IMR-90 (cell line): ENCODE results near the gene ST3GAL4. TPM values are rescaled to one million over a fixed set of nuclear protein-coding genes. Genes with fewer than 3 reads are reported as not detected.

Source experiments
- ATAC-seq: fragments of 200-7000 bp; cut with Tn5 transposase; 2 replicates; pipeline ENCODE4 v1.9.1; 2020; ENCODE audit warnings: low read depth, mild to moderate bottlenecking, moderate library complexity
- BruUV-seq: library from RNA; stranded (reverse); fragments of 400-500 nt; replicated peaks from 2 replicates; lab custom pipeline; 2021; lab: Mats Ljungman, UMichigan
- CTCF ChIA-PET: fragments of 300-600 bp; formaldehyde crosslinking; extraction: SDS; loops from one replicate; lab custom pipeline; 2021; ENCODE audit warnings: antibody characterized with exemption; lab: Yijun Ruan, JAX
- POLR2A ChIA-PET: fragments of 300-600 bp; sonication (Branson Sonifier 250); formaldehyde crosslinking; loops from one replicate; lab custom pipeline; 2022; ENCODE audit warnings: antibody characterized with exemption; ENCODE audit not compliant: unreplicated experiment; lab: Charles Lee
- DNase-seq: peaks from one replicate; pipeline ENCODE4 v3.0.0; 2013
- H2AFZ ChIP-seq: replicated peaks from 2 replicates; pipeline ENCODE3; 2013; ENCODE audit warnings: low read length, mild to moderate bottlenecking; ENCODE audit not compliant: poor library complexity
- H2AK5ac ChIP-seq: 2 replicates; pipeline ENCODE4 v1.6.1; 2013; ENCODE audit warnings: low read depth, low read length, inconsistent platforms
- H2AK9ac ChIP-seq: replicated peaks from 2 replicates; pipeline ENCODE3; 2013; ENCODE audit warnings: mild to moderate bottlenecking, low read depth, low read length, moderate library complexity; ENCODE audit not compliant: poor library complexity
- H2BK120ac ChIP-seq: 2 replicates; pipeline ENCODE4 v1.6.1; 2013; ENCODE audit warnings: low read depth, low read length, inconsistent platforms
- H2BK15ac ChIP-seq: 3 replicates; pipeline ENCODE4 v1.6.1; 2013; ENCODE audit warnings: low read depth, low read length, inconsistent platforms
- H2BK20ac ChIP-seq: 2 replicates; pipeline ENCODE4 v1.6.1; 2013; ENCODE audit warnings: low read depth, mild to moderate bottlenecking, inconsistent platforms, low read length, moderate library complexity
- H2BK5ac ChIP-seq: 2 replicates; pipeline ENCODE4 v1.6.1; 2013; ENCODE audit warnings: mild to moderate bottlenecking, low read depth, low read length, inconsistent platforms; ENCODE audit not compliant: poor library complexity, severe bottlenecking
- H3K14ac ChIP-seq: replicated peaks from 2 replicates; pipeline ENCODE4 v1.6.1; 2013; ENCODE audit warnings: low read depth, low read length, inconsistent platforms
- H3K18ac ChIP-seq: 2 replicates; pipeline ENCODE4 v1.6.1; 2013; ENCODE audit warnings: low read depth, low read length, control low read depth
- H3K23ac ChIP-seq: 2 replicates; pipeline ENCODE4 v1.6.1; 2013; ENCODE audit warnings: low read depth, low read length, inconsistent platforms
- H3K27ac ChIP-seq: 2 replicates; pipeline ENCODE4 v1.5.1; 2013; ENCODE audit warnings: mild to moderate bottlenecking, control low read depth, low read length; ENCODE audit not compliant: insufficient read depth
- H3K27me3 ChIP-seq: 2 replicates; pipeline ENCODE4 v1.6.1; 2013; ENCODE audit warnings: low read length; ENCODE audit not compliant: control insufficient read depth, insufficient read depth
- H3K36me3 ChIP-seq: 2 replicates; pipeline ENCODE4 v1.6.1; 2013; ENCODE audit warnings: low read length, mixed read lengths; ENCODE audit not compliant: control insufficient read depth, insufficient read depth
- H3K4ac ChIP-seq: 2 replicates; pipeline ENCODE4 v1.6.1; 2013; ENCODE audit warnings: low read depth, low read length, inconsistent platforms
- H3K4me1 ChIP-seq: 2 replicates; pipeline ENCODE4 v1.6.1; 2013; ENCODE audit warnings: low read length, mixed read lengths; ENCODE audit not compliant: control insufficient read depth, insufficient read depth
- H3K4me2 ChIP-seq: 2 replicates; pipeline ENCODE4 v1.6.1; 2013; ENCODE audit warnings: low read depth, mild to moderate bottlenecking, control low read depth, low read length, moderate library complexity
- H3K4me3 ChIP-seq: 2 replicates; pipeline ENCODE4 v1.5.1; 2013; ENCODE audit warnings: low read depth, mild to moderate bottlenecking, control low read depth, low read length, moderate library complexity; ENCODE audit not compliant: insufficient read depth
- H3K56ac ChIP-seq: 2 replicates; pipeline ENCODE4 v1.6.1; 2013; ENCODE audit warnings: low read length, inconsistent platforms; ENCODE audit not compliant: insufficient read depth; ENCODE audit errors: extremely low read depth
- H3K79me1 ChIP-seq, 2 experiments: 2 replicates each; pipeline ENCODE4 v1.6.1; 2013; ENCODE audit warnings: low read length in 2 of 2, inconsistent platforms in 1 of 2, low read depth in 1 of 2
- H3K9ac ChIP-seq: 2 replicates; pipeline ENCODE4 v1.6.1; 2013; ENCODE audit warnings: low read depth, low read length, control low read depth
- H3K9me1 ChIP-seq: 2 replicates; pipeline ENCODE4 v1.6.1; 2013; ENCODE audit warnings: low read length, inconsistent platforms; ENCODE audit not compliant: insufficient read depth
- H3K9me3 ChIP-seq: 2 replicates; pipeline ENCODE4 v1.6.1; 2013; ENCODE audit warnings: low read length; ENCODE audit not compliant: control insufficient read depth, insufficient read depth
- H4K20me1 ChIP-seq: 2 replicates; pipeline ENCODE4 v1.6.1; 2013; ENCODE audit warnings: low read length, inconsistent platforms; ENCODE audit not compliant: insufficient read depth
- H4K5ac ChIP-seq: 2 replicates; pipeline ENCODE4 v1.6.1; 2013; ENCODE audit warnings: mild to moderate bottlenecking, low read depth, low read length, control low read depth
- H4K8ac ChIP-seq, 2 experiments: 2 replicates each; pipeline ENCODE4 v1.6.1; 2013; ENCODE audit warnings: low read depth in 2 of 2, low read length in 2 of 2, control low read depth in 1 of 2, inconsistent platforms in 1 of 2
- H4K91ac ChIP-seq: 2 replicates; pipeline ENCODE4 v1.6.1; 2013; ENCODE audit warnings: low read depth, low read length, inconsistent platforms; ENCODE audit not compliant: insufficient read depth
- BHLHE40 ChIP-seq: fragments of 150-350 bp; IDR thresholded peaks from 2 replicates; pipeline ENCODE4 v1.6.1; 2016; ENCODE audit warnings: mild to moderate bottlenecking, low read depth, low read length
- CTCF ChIP-seq: conservative IDR thresholded peaks from 2 replicates; pipeline ENCODE4 v1.5.1; 2012; ENCODE audit warnings: mild to moderate bottlenecking, low read depth, low read length, improper control_type of control experiment
- FOS ChIP-seq: fragments of 150-350 bp; IDR thresholded peaks from 2 replicates; pipeline ENCODE4 v1.6.1; 2016; ENCODE audit warnings: low read depth, low read length
- MAFK ChIP-seq: IDR thresholded peaks from 2 replicates; pipeline ENCODE4 v1.6.1; 2012; ENCODE audit warnings: low read depth, low read length, improper control_type of control experiment
- MAZ ChIP-seq: IDR thresholded peaks from 2 replicates; pipeline ENCODE4 v1.6.1; 2012; ENCODE audit warnings: low read depth, mild to moderate bottlenecking, low read length, improper control_type of control experiment, moderate library complexity, borderline replicate concordance
- NFE2L2 ChIP-seq: fragments of 150-350 bp; IDR thresholded peaks from 2 replicates; pipeline ENCODE4 v1.6.1; 2016; ENCODE audit warnings: low read depth, mild to moderate bottlenecking, low read length
- POLR2A ChIP-seq: IDR thresholded peaks from 2 replicates; pipeline ENCODE4 v1.6.1; 2012; ENCODE audit warnings: mild to moderate bottlenecking, low read depth, low read length
- RCOR1 ChIP-seq: IDR thresholded peaks from 2 replicates; pipeline ENCODE4 v1.6.1; 2012; ENCODE audit warnings: mild to moderate bottlenecking, low read length, improper control_type of control experiment; ENCODE audit not compliant: insufficient replicate concordance
- SMC3 ChIP-seq: fragments of 150-350 bp; IDR thresholded peaks from 2 replicates; pipeline ENCODE4 v1.6.1; 2016; ENCODE audit warnings: low read depth, mild to moderate bottlenecking, antibody characterized with exemption, low read length, moderate library complexity
- USF2 ChIP-seq: fragments of 150-350 bp; IDR thresholded peaks from 2 replicates; pipeline ENCODE4 v1.6.1; 2017; ENCODE audit warnings: mild to moderate bottlenecking, antibody characterized with exemption, low read length, low read depth
- WGBS, 2 experiments: methylation state at CpG; one replicate each; pipeline versions ENCODE4 v1.1.5 to v1.1.7; 2013; ENCODE audit warnings: missing lambda C conversion rate in 2 of 2; ENCODE audit not compliant: insufficient read length in 1 of 2; ENCODE audit errors: extremely low coverage in 2 of 2; 5-methylcytosine and 5-hydroxymethylcytosine counted together
- dilution Hi-C: fragments of 300-500 bp; cut with HindIII; formaldehyde crosslinking; loops from one replicate; pipeline ENCODE4 v1.14.3; 2018; ENCODE audit warnings: low sequenced_read_pairs; ENCODE audit not compliant: unreplicated experiment
- in situ Hi-C: fragments of 300-500 bp; cut with MboI; formaldehyde crosslinking; loops from 3 replicates; pipeline ENCODE4 v1.14.3; 2019; ENCODE audit warnings: low sequenced_read_pairs, inconsistent platforms, mixed read lengths
- intact Hi-C: fragments of 100-400 bp; cut with micrococcal nuclease; formaldehyde crosslinking; loops from 2 replicates; pipeline ENCODE4 v1.10.0; 2022
- polyA plus RNA-seq, 3 experiments: library from polyadenylated mRNA; depleted of rRNA; stranded (reverse); fragments of >200 nt; gene quantifications; 2 replicates each; pipeline ENCODE4 v1.2.3, GENCODE V29; 2012; ENCODE audit warnings: low replicate concordance in 1 of 3
- total RNA-seq: library from RNA; depleted of rRNA; stranded (reverse); fragments of >200 nt; gene quantifications from 2 replicates; pipeline ENCODE4 v1.2.3, GENCODE V29; 2012

ST3GAL4 gene
- total and polyA plus RNA-seq, 2 of the 4 experiments (the other 2 are of a cell fraction) = 17.0 to 19.7 TPM

GRCh38 chr11:126457817-126458216 lies 102.3 kb downstream of the ST3GAL4 start:
- Histone ChIP-seq H2BK20ac (no peak overlapping the region), H2BK15ac (no peak overlapping the region), H3K4ac (no peak overlapping the region), H2AFZ (no peak overlapping the region), H3K4me1 (peaks cover 2% of the 10 kb centered on the region; the same call in 1 of the 2 replicates), H2BK120ac (no peak overlapping the region), H3K9ac (no peak overlapping the region), H3K23ac (no peak overlapping the region), H3K27me3 (peaks cover 5% of the 10 kb centered on the region; the same call in 1 of the 2 replicates), H3K36me3 (no peaks in the 10 kb centered on the region), H3K79me1 (no peaks in the 10 kb centered on the region), H2AK9ac (no peak overlapping the region), H4K20me1 (no peaks in the 10 kb centered on the region), H3K56ac (no peak overlapping the region), H2BK5ac (no peak overlapping the region), H4K91ac (no peak overlapping the region), H2AK5ac (no peak overlapping the region), H3K9me1 (no peaks in the 10 kb centered on the region), H3K4me2 (no peak overlapping the region), H3K27ac (no peak overlapping the region), H3K9me3 (no peaks in the 10 kb centered on the region), H4K5ac (no peak overlapping the region), H3K14ac (no peak overlapping the region), H4K8ac (no peak overlapping the region), H3K4me3 (no peak overlapping the region), H3K18ac (no peak overlapping the region)
- POLR2A ChIA-PET = no interaction called here
- TF ChIP-seq RCOR1 (no peak), MAFK (no peak), BHLHE40 (no peak), MAZ (no peak), CTCF (no peak), SMC3 (no peak), POLR2A (no peak), NFE2L2 (no peak), FOS (no peak), USF2 (no peak)
- no TSS peak for BruUV-seq
- 50% methylated on average over 1 of the region's 8 CpGs; no CpG with 5 or more reads in 1 of the 2 experiments for WGBS, 2 experiments
- dilution Hi-C loops (no loop called here), intact Hi-C loops (no loop called here), in situ Hi-C loops (no loop called here)
- ATAC-seq = no peak
- CTCF ChIA-PET = no interaction called here
- DNase-seq = no peak
